Astrocyte (in vitro differentiated cells and primary cell): ENCODE data around the gene ERN1. TPM values are rescaled to one million over a fixed set of nuclear protein-coding genes. Genes with fewer than 3 reads are reported as not detected.

Experiments used
- DNase-seq: peaks from one replicate; pipeline ENCODE4 v3.0.0-alpha.2; 2010; ENCODE audit warnings: low read depth
- FAIRE-seq: peaks from 2 replicates; lab custom pipeline; 2011; peaks lifted over from hg19 to GRCh38; lab: Jason Lieb, UNC
- H2AFZ ChIP-seq: 2 replicates; pipeline ENCODE4 v1.6.0; 2012; ENCODE audit warnings: low read depth, low read length, inconsistent platforms
- H3K27ac ChIP-seq: 2 replicates; pipeline ENCODE4 v1.5.1; 2011; ENCODE audit warnings: low read depth, low read length, inconsistent platforms
- H3K27me3 ChIP-seq: 2 replicates; pipeline ENCODE4 v1.6.0; 2011; ENCODE audit warnings: low read length, inconsistent platforms; ENCODE audit not compliant: insufficient read depth
- H3K36me3 ChIP-seq: 2 replicates; pipeline ENCODE4 v1.5.1; 2011; ENCODE audit warnings: low read length, inconsistent platforms; ENCODE audit not compliant: insufficient read depth
- H3K4me1 ChIP-seq: 2 replicates; pipeline ENCODE4 v1.5.1; 2011; ENCODE audit warnings: low read length, inconsistent platforms; ENCODE audit not compliant: insufficient read depth
- H3K4me2 ChIP-seq: 2 replicates; pipeline ENCODE4 v1.6.0; 2012; ENCODE audit warnings: low read length, inconsistent platforms
- H3K4me3 ChIP-seq: 2 replicates; pipeline ENCODE4 v1.5.1; 2011; ENCODE audit warnings: low read depth, mild to moderate bottlenecking, low read length, inconsistent platforms; ENCODE audit not compliant: insufficient read depth
- H3K79me2 ChIP-seq: 2 replicates; pipeline ENCODE4 v1.6.0; 2012; ENCODE audit warnings: mild to moderate bottlenecking, low read length, inconsistent platforms; ENCODE audit not compliant: insufficient read depth
- H3K9ac ChIP-seq: 2 replicates; pipeline ENCODE4 v1.6.0; 2012; ENCODE audit warnings: mild to moderate bottlenecking, low read length, inconsistent platforms
- H3K9me3 ChIP-seq: 2 replicates; pipeline ENCODE4 v1.5.1; 2012; ENCODE audit warnings: low read depth, mild to moderate bottlenecking, low read length, inconsistent platforms; ENCODE audit not compliant: insufficient read depth
- H4K20me1 ChIP-seq: 2 replicates; pipeline ENCODE4 v1.6.0; 2012; ENCODE audit warnings: low read length, inconsistent platforms; ENCODE audit not compliant: insufficient read depth
- H3K27ac Mint-ChIP-seq: one replicate; pipeline ENCODE4 v1.8.0; 2021; ENCODE audit warnings: mild to moderate bottlenecking, mixed read lengths; ENCODE audit not compliant: unreplicated experiment
- H3K27me3 Mint-ChIP-seq: one replicate; pipeline ENCODE4 v1.8.0; 2021; ENCODE audit warnings: low read depth, mixed read lengths; ENCODE audit not compliant: unreplicated experiment
- H3K36me3 Mint-ChIP-seq: one replicate; pipeline ENCODE4 v1.8.0; 2021; ENCODE audit warnings: low read depth, mixed read lengths; ENCODE audit not compliant: unreplicated experiment
- H3K4me1 Mint-ChIP-seq: one replicate; pipeline ENCODE4 v1.8.0; 2021; ENCODE audit warnings: low read depth, mixed read lengths; ENCODE audit not compliant: unreplicated experiment
- H3K4me3 Mint-ChIP-seq: one replicate; pipeline ENCODE4 v1.8.0; 2021; ENCODE audit warnings: mild to moderate bottlenecking, moderate library complexity, mixed read lengths; ENCODE audit not compliant: unreplicated experiment
- H3K9me3 Mint-ChIP-seq: one replicate; pipeline ENCODE4 v1.8.0; 2021; ENCODE audit warnings: mild to moderate bottlenecking, mixed read lengths; ENCODE audit not compliant: unreplicated experiment
- CTCF ChIP-seq: IDR thresholded peaks from 2 replicates; pipeline ENCODE4 v1.5.1; 2011; ENCODE audit warnings: low read depth, mild to moderate bottlenecking, inconsistent platforms, low read length, moderate library complexity; ENCODE audit not compliant: insufficient read depth
- EZH2 ChIP-seq: IDR thresholded peaks from 2 replicates; pipeline ENCODE4 v1.6.1; 2012; ENCODE audit warnings: mild to moderate bottlenecking, low read length, inconsistent platforms; ENCODE audit not compliant: insufficient read depth
- total RNA-seq: library from RNA; stranded (reverse); gene quantifications from 2 replicates; pipeline ENCODE4 v1.2.1, GENCODE V29; 2021

The ERN1 gene
- total RNA-seq, 1 donor from 2014 or later, result 11.7 TPM

- no peak for DNase-seq
- no peaks in the 10 kb centered on the region for H3K79me2 ChIP-seq
- H3K27me3 ChIP-seq, result no peaks in the 10 kb centered on the region
- no peaks in the 10 kb centered on the region for H3K36me3 ChIP-seq
- no peaks in the 10 kb centered on the region for H3K4me1 ChIP-seq
- Mint-ChIP-seq H3K4me3 (no peak overlapping the region), H3K4me1 (peaks cover 2% of the 10 kb centered on the region), H3K27me3 (no peaks in the 10 kb centered on the region), H3K36me3 (peaks cover 33% of the 10 kb centered on the region), H3K27ac (no peak overlapping the region), H3K9me3 (peaks cover 2% of the 10 kb centered on the region)
- H2AFZ ChIP-seq, result no peak overlapping the region
- no peak overlapping the region for H3K9ac ChIP-seq
- peaks cover 5% of the 10 kb centered on the region for H4K20me1 ChIP-seq
- no peak for FAIRE-seq
- H3K9me3 ChIP-seq, result no peaks in the 10 kb centered on the region
- H3K27ac ChIP-seq, result no peak overlapping the region
- no peak overlapping the region for H3K4me3 ChIP-seq
- no peak for TF ChIP-seq CTCF
- no peak for TF ChIP-seq EZH2
- no peak overlapping the region for H3K4me2 ChIP-seq
Measured at GRCh38 chr17:64075913-64076312, 54.0 kb downstream of the ERN1 start.

GRCh38 chr17:64074704-64075426 is 55.1 kb downstream of the ERN1 start:
- no peak overlapping the region for H3K9ac ChIP-seq
- no peaks in the 10 kb centered on the region for H3K79me2 ChIP-seq
- H3K4me1 Mint-ChIP-seq, result peaks cover 2% of the 10 kb centered on the region
- no peaks in the 10 kb centered on the region for H3K27me3 Mint-ChIP-seq
- FAIRE-seq (no peak), DNase-seq (peak; percentile 48)
- H3K27me3 ChIP-seq, result no peaks in the 10 kb centered on the region
- peaks cover 6% of the 10 kb centered on the region for H3K9me3 Mint-ChIP-seq
- H3K9me3 ChIP-seq, result peaks cover under 1% of the 10 kb centered on the region
- no peak overlapping the region for H3K4me2 ChIP-seq
- no peak overlapping the region for H3K4me3 ChIP-seq
- no peak overlapping the region for H3K27ac ChIP-seq
- H3K4me3 Mint-ChIP-seq, result no peak overlapping the region
- no peak for TF ChIP-seq EZH2
- TF ChIP-seq CTCF, result no peak
- no peaks in the 10 kb centered on the region for H3K4me1 ChIP-seq
- no peaks in the 10 kb centered on the region for H4K20me1 ChIP-seq
- no peaks in the 10 kb centered on the region for H3K36me3 ChIP-seq
- H3K27ac Mint-ChIP-seq, result no peak overlapping the region
- H2AFZ ChIP-seq, result no peak overlapping the region
- H3K36me3 Mint-ChIP-seq, result peaks cover 43% of the 10 kb centered on the region
